ENCODE data around the gene CLASP1. TPM values are rescaled to one million over a fixed set of nuclear protein-coding genes. Genes with fewer than 3 reads are reported as not detected.

The CLASP1 gene
- total and polyA plus RNA-seq, 2 experiments from 2014 or later: 16.6 to 56.3 TPM

DNA sequence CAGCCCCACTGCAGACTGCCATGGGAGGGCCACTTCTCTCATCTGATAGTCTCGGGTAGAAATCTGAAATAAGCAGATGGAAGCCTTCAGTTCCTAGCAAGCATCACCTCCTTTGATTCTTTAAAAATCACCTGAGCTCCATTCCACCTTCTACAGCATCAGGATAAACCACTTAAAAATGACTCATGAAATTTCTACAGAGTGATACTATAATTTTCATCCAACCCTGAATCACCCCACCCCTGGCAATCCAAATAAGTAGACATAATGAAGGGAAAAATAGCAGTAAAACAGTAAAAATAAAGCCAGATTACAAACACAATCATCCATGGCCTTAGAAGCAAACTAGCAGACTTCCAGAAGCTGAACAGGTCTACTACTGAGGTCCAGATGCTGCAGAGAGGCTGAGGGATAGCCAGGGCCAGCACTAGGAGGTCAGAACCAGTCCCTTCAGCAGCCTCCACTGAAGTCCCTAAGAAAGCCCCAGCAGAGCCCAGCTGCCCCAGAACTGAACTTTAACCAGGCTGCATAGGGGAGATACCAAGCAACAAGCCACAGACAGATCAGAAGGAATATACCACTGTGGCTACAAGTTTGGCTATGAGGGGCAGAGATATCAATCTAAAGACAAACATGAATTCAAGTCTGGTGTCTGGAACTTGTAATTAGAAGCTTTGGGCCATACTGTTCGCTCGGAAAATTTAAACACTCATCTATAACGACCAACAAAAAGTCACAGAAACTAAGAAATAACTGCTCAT is 173.3 kb downstream of the CLASP1 start:
- DNase-seq (ENCODE audit: low spot score) (no peak), ATAC-seq (peak; percentile 18; the same call in 1 of the 3 replicates)
- Histone ChIP-seq H2AFZ (no peak overlapping the region), H3K9me2 (ENCODE audit: insufficient read depth) (no peaks in the 10 kb centered on the region), H3K36me3 (ENCODE audit: insufficient read depth) (no peaks in the 10 kb centered on the region), H3K79me2 (replicated peaks; ENCODE audit: insufficient read depth) (peaks cover 30% of the 10 kb centered on the region), H3F3A (replicated peaks; ENCODE audit: low read depth) (no peaks in the 10 kb centered on the region; the same call in 1 of the 2 replicates), H3K27ac (ENCODE audit: low read depth) (no peak overlapping the region), H4K20me1 (replicated peaks; ENCODE audit: insufficient read depth) (peaks cover 4% of the 10 kb centered on the region; the same call in 1 of the 2 replicates), H3K4me2 (no peak overlapping the region), H3K4me1 (ENCODE audit: insufficient read depth) (peaks cover 28% of the 10 kb centered on the region), H3K4me3 (no peak overlapping the region), H3K27me3 (ENCODE audit: insufficient read depth) (no peaks in the 10 kb centered on the region)
- Mint-ChIP-seq H3K4me3 (no peak overlapping the region), H3K27me3 (ENCODE audit: insufficient read depth, low read depth, poor library complexity) (no peaks in the 10 kb centered on the region), H3K9me3 (no peaks in the 10 kb centered on the region), H3K27ac (no peak overlapping the region), H3K36me3 (ENCODE audit: low read depth) (no peaks in the 10 kb centered on the region), H3K4me1 (peaks cover 44% of the 10 kb centered on the region)
- TF ChIP-seq EZH2phosphoT487 (IDR thresholded peaks at IDR 0.05; ENCODE audit: unreplicated experiment) (no peak), CREB1 (CRISPR knock-in tag; IDR thresholded peaks at IDR 0.05; ENCODE audit: low read depth) (no peak), REST (IDR thresholded peaks at IDR 0.05; ENCODE audit: unreplicated experiment) (no peak), ZNF331 (CRISPR knock-in tag; IDR thresholded peaks at IDR 0.05; ENCODE audit: low read depth) (no peak), POLR2AphosphoS5 (IDR thresholded peaks at IDR 0.05; ENCODE audit: low read depth) (no peak), ZNF114 (CRISPR knock-in tag; IDR thresholded peaks at IDR 0.05) (no peak), NANOG (IDR thresholded peaks at IDR 0.05; ENCODE audit: borderline replicate concordance) (no peak), ZNF462 (CRISPR knock-in tag; IDR thresholded peaks at IDR 0.05) (no peak), EZH2 (IDR thresholded peaks at IDR 0.05; ENCODE audit: low read depth, unreplicated experiment) (no peak), CTCF (conservative IDR thresholded peaks at IDR 0.05; ENCODE audit: low read depth in 2 of 2) (no peak), STAT1 (IDR thresholded peaks at IDR 0.05; ENCODE audit: unreplicated experiment) (no peak), JUNB (IDR thresholded peaks at IDR 0.05; ENCODE audit: unreplicated experiment) (no peak)
- TF ChIP-seq, protein P1, sequence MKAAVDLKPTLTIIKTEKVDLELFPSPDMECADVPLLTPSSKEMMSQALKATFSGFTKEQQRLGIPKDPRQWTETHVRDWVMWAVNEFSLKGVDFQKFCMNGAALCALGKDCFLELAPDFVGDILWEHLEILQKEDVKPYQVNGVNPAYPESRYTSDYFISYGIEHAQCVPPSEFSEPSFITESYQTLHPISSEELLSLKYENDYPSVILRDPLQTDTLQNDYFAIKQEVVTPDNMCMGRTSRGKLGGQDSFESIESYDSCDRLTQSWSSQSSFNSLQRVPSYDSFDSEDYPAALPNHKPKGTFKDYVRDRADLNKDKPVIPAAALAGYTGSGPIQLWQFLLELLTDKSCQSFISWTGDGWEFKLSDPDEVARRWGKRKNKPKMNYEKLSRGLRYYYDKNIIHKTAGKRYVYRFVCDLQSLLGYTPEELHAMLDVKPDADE (IDR thresholded peaks at IDR 0.05): no peak
